Aorta (tissue), 5 donors: ENCODE results near the gene LANCL1. TPM values are rescaled to one million over a fixed set of nuclear protein-coding genes. Genes with fewer than 3 reads are reported as not detected.
"Not testable (repeated sequence)": the region's sequence is repeated elsewhere in the genome, so short reads cannot be mapped to it uniquely, and the experiment has no call there.

Experiments used
- ATAC-seq: fragments of 200-7000 bp; cut with Tn5 transposase; one replicate; pipeline ENCODE4 v1.9.1; 2022; ENCODE audit warnings: moderate library complexity; ENCODE audit not compliant: low FRiP score
- DNase-seq, 2 donors: peaks; one replicate each; pipeline ENCODE4 v3.0.0-alpha.2; 2020
- H3K27ac ChIP-seq, 2 donors: one replicate each; pipeline ENCODE4 v1.5.1; 2013; ENCODE audit warnings: low read length in 2 of 2, mild to moderate bottlenecking in 2 of 2, moderate library complexity in 2 of 2, control low read depth in 1 of 2, inconsistent platforms in 1 of 2, low read depth in 1 of 2
- H3K27me3 ChIP-seq, 2 donors: one replicate each; pipeline ENCODE4 v1.6.1; 2013; ENCODE audit warnings: control low read depth in 1 of 2, low read length in 1 of 2, mild to moderate bottlenecking in 1 of 2, moderate library complexity in 1 of 2; ENCODE audit not compliant: insufficient read depth in 2 of 2, control insufficient read depth in 1 of 2
- H3K36me3 ChIP-seq, 2 donors: one replicate each; pipeline ENCODE4 v1.6.1; 2013; ENCODE audit warnings: control low read depth in 1 of 2, low read length in 1 of 2, mild to moderate bottlenecking in 1 of 2; ENCODE audit not compliant: insufficient read depth in 2 of 2, control insufficient read depth in 1 of 2
- H3K4me1 ChIP-seq, 2 donors: one replicate each; pipeline ENCODE4 v1.6.1; 2013; ENCODE audit warnings: low read length in 2 of 2, control low read depth in 1 of 2, mild to moderate bottlenecking in 1 of 2, moderate library complexity in 1 of 2; ENCODE audit not compliant: insufficient read depth in 2 of 2, control insufficient read depth in 1 of 2
- H3K4me3 ChIP-seq, 2 donors: one replicate each; pipeline ENCODE4 v1.5.1; 2013; ENCODE audit warnings: low read length in 2 of 2, control low read depth in 1 of 2, mild to moderate bottlenecking in 1 of 2
- H3K9me3 ChIP-seq: one replicate; pipeline ENCODE4 v1.6.1; 2013; ENCODE audit warnings: mild to moderate bottlenecking, low read length; ENCODE audit not compliant: control insufficient read depth
- WGBS, 2 donors: extraction: QIAGEN DNeasy Blood & Tissue Kit; methylation state at CpG; one replicate each; pipeline ENCODE4 v1.1.7; 2013; 5-methylcytosine and 5-hydroxymethylcytosine counted together
- intact Hi-C, 2 donors: fragments of 100-400 bp; cut with DNase I; formaldehyde crosslinking; loops; one replicate each; pipeline versions ENCODE4 v1.14.2 to v1.15.0; 2022
- polyA plus RNA-seq, 2 donors: library from polyadenylated mRNA; stranded (reverse); fragments of 200-250 nt; gene quantifications; one replicate each; pipeline ENCODE4 v1.2.3, GENCODE V29; 2013
- total RNA-seq, 2 donors: library from RNA; stranded (reverse); fragmentation: NEBNext Ultra II Directional; extraction: Animal tissue kit (Norgen Biotek cat#: 25700); gene quantifications; one replicate each; pipeline ENCODE4 v1.2.1, GENCODE V29; 2021
- donor health status: healthy with polysubstance abuse.
- donor health status: Bipolar disorder and iron deficiency.
- donor health status: DM: no; HTN: no; CAD: no.
- donor health status: DM: no; HTN: no; CAD: no.
- donor health status: DM: yes; HTN: yes; CAD: no.

The LANCL1 gene
- total and polyA plus RNA-seq, 4 donors: 16.4 to 39.3 (median 28.9) TPM

DNA sequence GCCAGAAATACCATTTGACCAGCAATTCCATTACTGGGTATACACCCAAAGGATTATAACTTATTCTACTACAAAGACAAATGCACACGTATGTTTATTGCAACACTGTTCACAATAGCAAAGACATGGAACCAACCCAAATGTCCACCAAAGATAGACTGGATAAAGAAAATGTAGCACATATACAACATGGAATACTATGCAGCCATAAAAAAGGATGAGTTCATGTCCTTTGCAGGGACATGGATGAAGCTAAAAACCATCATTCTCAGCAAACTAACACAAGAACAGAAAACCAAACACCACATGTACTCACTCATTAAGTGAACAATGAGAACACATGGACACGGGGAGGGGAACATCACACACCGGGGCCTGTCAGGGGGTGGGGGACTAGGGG lies 25.6 kb downstream of the LANCL1 start:
- H3K36me3 ChIP-seq, intact Hi-C loops: not testable (repeated sequence)
- 97 to 99% methylated on average over 3 of the region's 3 CpGs for WGBS, 2 donors

DNA sequence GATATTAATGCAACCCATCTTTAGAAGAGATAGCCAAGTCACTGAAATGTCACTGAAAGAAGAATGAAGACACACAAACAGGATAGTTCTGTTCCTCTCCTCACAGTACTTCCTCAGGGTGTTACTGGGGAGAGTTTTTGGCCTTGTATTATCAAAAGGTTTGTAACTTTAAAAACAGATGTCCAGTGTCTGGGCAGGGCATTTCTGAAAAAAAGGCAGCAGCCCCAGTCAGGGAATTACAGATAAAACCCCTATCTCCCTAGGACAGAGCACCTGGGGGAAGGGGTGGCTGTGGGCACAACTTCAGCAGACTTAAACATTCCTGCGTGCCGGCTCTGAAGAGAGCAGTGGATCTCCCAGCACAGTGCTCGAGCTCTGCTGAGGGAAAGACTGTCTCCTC lies 30.8 kb downstream of the LANCL1 start:
- H3K4me1 ChIP-seq: no peaks in the 10 kb centered on the region
- no peak for DNase-seq
- no peak for ATAC-seq
- intact Hi-C loops: no loop called here
- H3K27ac ChIP-seq: no peak overlapping the region
- 94 to 95% methylated on average over 3 of the region's 3 CpGs for WGBS, 2 donors
- H3K4me3 ChIP-seq: no peak overlapping the region
- H3K9me3 ChIP-seq: no peaks in the 10 kb centered on the region
- peaks cover 1 to 2% of the 10 kb centered on the region in 2 donors for H3K36me3 ChIP-seq
- no peaks in the 10 kb centered on the region for H3K27me3 ChIP-seq

More for the DNA sequence above, 25.6 kb downstream of the LANCL1 start:
- not testable (repeated sequence) for H3K4me3 ChIP-seq, H3K27me3 ChIP-seq, H3K4me1 ChIP-seq, DNase-seq, H3K9me3 ChIP-seq, H3K27ac ChIP-seq, ATAC-seq

DNA sequence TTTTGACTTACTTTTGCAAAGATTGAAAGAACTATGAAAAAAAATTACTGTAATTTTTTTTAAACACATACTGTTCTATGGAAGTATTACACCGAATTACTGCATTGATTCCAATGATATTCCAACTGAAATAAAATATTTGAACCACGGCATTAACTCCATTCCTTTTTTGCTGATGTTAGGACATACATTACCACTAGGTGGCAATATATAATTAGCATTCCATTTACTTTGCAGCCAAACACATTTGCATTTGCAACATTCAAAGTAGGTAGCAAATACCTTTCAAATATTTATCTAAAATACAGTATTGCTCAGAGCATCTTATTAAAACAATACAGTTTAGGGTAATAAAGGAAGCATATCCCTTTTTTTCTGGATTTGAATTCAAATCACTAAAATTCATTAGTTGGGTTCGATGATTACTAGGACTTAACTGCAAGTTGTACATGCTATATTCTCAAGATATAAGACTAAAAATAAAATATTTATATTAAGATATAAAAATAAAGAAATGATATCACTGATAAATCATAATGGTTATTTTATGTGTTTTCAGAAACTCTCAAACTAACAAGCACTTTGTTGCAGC lies 31.3 kb downstream of the LANCL1 start:
- H3K27me3 ChIP-seq: no peaks in the 10 kb centered on the region
- H3K4me1 ChIP-seq: no peaks in the 10 kb centered on the region
- intact Hi-C loops: no loop called here
- ATAC-seq: no peak
- 52 to 55% methylated on average over 3 of the region's 3 CpGs for WGBS, 2 donors
- H3K9me3 ChIP-seq: no peaks in the 10 kb centered on the region
- H3K4me3 ChIP-seq: no peak overlapping the region
- no peak overlapping the region for H3K27ac ChIP-seq
- no peak for DNase-seq
- H3K36me3 ChIP-seq: peaks cover 1 to 2% of the 10 kb centered on the region in 2 donors

DNA sequence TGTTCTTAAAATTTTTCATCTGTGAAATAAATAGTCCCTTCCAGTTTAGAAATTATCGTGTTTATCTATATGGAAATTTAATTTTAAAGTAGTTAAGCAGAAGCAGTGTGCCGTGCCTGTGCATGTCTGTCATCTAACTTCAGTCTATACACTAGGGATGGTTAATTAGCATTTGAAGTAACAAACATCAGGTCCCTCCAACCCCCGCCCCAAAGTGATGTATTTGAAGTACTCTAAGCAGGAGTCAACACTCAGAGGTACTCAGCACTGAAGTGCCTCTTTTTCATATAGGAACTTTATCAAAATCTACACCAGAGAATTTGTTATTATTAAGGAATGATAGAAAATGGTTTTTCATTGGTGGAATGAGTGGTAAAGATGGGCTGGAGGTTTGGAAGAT lies 33.0 kb downstream of the LANCL1 start:
- Histone ChIP-seq H3K4me1 (no peaks in the 10 kb centered on the region), H3K36me3 (peaks cover 1 to 2% of the 10 kb centered on the region in 2 donors), H3K27ac (no peak overlapping the region), H3K27me3 (no peaks in the 10 kb centered on the region), H3K4me3 (no peak overlapping the region), H3K9me3 (no peaks in the 10 kb centered on the region)
- 93 to 95% methylated on average over 3 of the region's 3 CpGs for WGBS, 2 donors
- no peak for DNase-seq
- ATAC-seq: no peak
- intact Hi-C loops: no loop called here

DNA sequence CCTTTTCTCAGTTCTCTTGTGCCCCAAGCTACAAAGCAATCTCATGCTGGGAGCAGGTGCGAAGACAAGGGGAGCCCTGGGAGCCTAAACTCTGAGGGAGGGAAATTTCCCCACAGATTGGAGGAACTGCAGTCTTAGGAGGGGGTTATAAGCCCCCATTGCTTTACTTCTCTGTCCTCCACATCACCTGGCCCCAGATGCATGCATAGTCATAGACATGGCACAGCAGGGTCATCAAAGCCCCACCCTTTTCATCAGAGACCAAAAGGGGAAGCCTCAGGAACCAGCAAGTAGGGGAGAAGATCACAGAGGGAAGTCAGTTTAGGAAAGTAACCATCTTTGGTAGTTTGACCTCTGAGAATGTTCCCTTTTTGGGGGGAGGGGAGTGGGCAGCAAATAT lies 33.7 kb downstream of the LANCL1 start:
- ATAC-seq (no peak), DNase-seq (no peak)
- Histone ChIP-seq H3K27me3 (no peaks in the 10 kb centered on the region), H3K36me3 (peaks cover 1 to 2% of the 10 kb centered on the region in 2 donors), H3K27ac (no peak overlapping the region), H3K9me3 (no peaks in the 10 kb centered on the region), H3K4me1 (no peaks in the 10 kb centered on the region), H3K4me3 (no peak overlapping the region)
- intact Hi-C loops: no loop called here
- 96 to 100% methylated on average over 1 of the region's 1 CpG for WGBS, 2 donors

DNA sequence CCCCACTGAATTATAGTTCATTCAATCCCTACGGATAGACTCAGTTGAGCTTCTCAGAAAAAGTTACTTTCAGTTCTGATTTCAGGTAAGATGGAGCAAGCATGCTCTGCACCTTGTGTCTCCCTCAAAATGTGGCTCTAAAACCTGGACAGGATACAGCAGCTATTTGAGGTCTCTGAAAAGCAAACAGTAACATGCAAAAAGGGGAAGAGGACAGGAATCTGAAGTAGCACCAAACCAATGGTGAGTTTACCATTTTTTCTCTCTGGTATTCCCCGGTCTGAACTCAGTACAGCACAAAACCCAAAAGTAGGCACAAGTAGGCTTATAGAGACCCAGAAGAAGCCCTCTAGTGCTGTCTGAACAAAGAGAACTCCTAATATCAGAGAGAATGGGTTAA lies 34.1 kb downstream of the LANCL1 start:
- 93 to 96% methylated on average over 2 of the region's 2 CpGs for WGBS, 2 donors
- H3K4me3 ChIP-seq: no peak overlapping the region
- H3K36me3 ChIP-seq: peaks cover 1 to 2% of the 10 kb centered on the region in 2 donors
- no peaks in the 10 kb centered on the region for H3K9me3 ChIP-seq
- H3K27me3 ChIP-seq: no peaks in the 10 kb centered on the region
- no peak overlapping the region for H3K27ac ChIP-seq
- no peaks in the 10 kb centered on the region for H3K4me1 ChIP-seq
- intact Hi-C loops: no loop called here
- DNase-seq (no peak), ATAC-seq (no peak)

DNA sequence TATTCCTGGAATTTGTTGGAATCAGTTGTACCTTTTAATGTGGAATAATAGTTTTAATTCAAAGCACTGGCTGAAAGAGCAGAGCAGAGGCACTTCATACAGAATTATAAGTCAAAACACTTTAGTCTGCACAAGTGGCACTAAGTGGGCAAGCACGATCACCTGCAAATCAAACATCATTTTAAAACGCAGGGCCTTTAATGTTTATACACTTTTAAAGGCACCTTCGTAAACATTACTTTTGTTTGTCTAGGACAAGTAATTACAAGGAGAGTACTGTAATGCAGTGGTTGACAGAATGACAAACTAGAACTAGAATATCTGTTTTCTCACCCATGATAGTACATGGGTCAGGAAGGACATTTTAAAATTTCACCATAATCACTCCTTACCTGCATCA lies 36.4 kb downstream of the LANCL1 start:
- H3K27ac ChIP-seq: no peak overlapping the region
- H3K27me3 ChIP-seq: no peaks in the 10 kb centered on the region
- H3K4me1 ChIP-seq: no peaks in the 10 kb centered on the region
- peaks cover 4 to 6% of the 10 kb centered on the region in 2 donors for H3K36me3 ChIP-seq
- intact Hi-C loops: no loop called here
- 86 to 87% methylated on average over 3 of the region's 3 CpGs for WGBS, 2 donors
- no peak for ATAC-seq
- H3K4me3 ChIP-seq: no peak overlapping the region
- DNase-seq: no peak
- H3K9me3 ChIP-seq: no peaks in the 10 kb centered on the region

DNA sequence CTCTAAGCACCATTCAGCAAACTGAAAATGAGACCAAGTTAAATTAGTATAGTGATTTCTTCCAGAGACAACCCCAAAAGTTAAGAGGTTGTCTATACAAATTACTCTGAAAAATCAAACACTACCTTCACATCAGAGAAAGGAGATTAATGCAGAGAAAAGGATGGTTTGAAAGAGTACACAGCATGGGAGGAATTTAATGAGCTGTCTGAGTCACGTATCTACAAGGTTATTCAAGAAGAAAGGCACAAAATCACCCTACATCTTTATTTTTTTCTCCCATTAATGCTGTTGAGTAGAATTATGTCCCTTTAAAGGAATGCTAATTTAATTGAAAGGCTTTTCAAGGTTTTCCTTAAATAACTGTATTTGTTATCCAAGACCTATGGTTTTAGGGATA lies 41.1 kb downstream of the LANCL1 start:
- no peak for ATAC-seq
- 94 to 96% methylated on average over 1 of the region's 1 CpG for WGBS, 2 donors
- peaks cover 8 to 14% of the 10 kb centered on the region in 2 donors for H3K36me3 ChIP-seq

DNA sequence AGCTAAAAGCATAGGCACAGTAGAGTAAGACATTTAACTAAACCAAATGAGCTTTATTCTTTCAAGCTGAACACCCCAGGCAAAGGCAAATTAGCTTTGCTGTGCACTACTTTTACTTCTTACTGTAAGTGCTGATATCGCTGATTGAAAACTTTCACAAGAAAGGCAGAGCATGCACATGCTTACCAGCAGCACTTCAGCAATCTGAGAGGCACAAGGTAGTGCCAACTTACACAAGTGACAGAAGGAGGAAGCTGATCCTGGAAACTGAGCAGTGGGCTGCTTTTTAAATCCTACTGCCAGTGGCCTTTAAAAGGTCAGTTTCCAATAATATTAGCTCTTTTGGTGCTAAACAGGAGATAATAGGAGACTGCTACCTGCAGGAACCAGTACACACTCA lies 43.9 kb downstream of the LANCL1 start:
- no peak for ATAC-seq
- intact Hi-C loops: no loop called here
- Histone ChIP-seq H3K27ac (no peak overlapping the region), H3K27me3 (no peaks in the 10 kb centered on the region), H3K4me1 (no peaks in the 10 kb centered on the region), H3K4me3 (no peak overlapping the region), H3K9me3 (no peaks in the 10 kb centered on the region), H3K36me3 (peaks cover 11 to 14% of the 10 kb centered on the region in 2 donors)
- WGBS, 2 donors: 82 to 84% methylated on average over 1 of the region's 1 CpG
- no peak for DNase-seq

More for the DNA sequence above, 41.1 kb downstream of the LANCL1 start:
- intact Hi-C loops: no loop called here
- Histone ChIP-seq H3K4me1 (no peaks in the 10 kb centered on the region), H3K27me3 (no peaks in the 10 kb centered on the region), H3K9me3 (no peaks in the 10 kb centered on the region), H3K27ac (no peak overlapping the region), H3K4me3 (no peak overlapping the region)
- DNase-seq: no peak
